ENCODE data around the gene CBLN4. TPM values are rescaled to one million over a fixed set of nuclear protein-coding genes. Genes with fewer than 3 reads are reported as not detected.

Gene CBLN4
- total and polyA plus RNA-seq, 2 of the 4 experiments (the other 2 are of a cell fraction): not detected

DNA sequence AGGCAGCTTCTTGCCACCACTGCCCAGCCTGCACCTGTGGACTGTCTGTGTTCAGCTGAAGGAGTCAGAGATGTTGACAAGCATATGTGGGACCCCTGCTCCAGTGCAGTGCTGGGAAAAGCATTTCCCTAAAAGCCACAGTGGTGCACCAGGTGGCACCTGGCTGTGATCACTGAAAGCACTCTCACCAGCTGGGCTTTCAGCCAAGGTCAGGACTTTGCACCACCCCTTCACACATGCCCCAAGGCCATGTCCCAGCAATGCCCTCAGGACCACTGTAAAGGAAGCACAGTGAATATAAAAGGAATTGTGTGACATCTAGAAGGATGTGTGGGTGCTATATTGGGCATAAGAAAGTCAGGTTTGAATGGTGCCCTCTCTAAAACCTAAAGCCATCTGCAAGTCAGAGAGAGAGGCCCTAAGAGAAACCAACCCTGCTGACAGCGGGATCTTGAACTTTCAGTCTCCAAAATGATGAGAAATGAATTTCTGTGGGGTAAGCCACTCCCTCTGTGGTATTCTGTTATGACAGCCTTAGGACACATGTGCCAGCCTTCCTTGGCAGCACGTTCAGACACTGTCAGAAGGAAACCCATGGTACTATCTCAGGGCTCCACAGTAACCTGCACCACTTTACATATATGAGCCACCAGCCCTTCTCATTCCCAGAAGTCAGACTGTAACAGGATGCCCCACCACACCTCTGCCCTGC lies 30.7 kb downstream of the CBLN4 start:
- no peak overlapping the region for H2BK20ac ChIP-seq (ENCODE audit: low read depth, low read length)
- no peak overlapping the region for H2AFZ ChIP-seq (replicated peaks; ENCODE audit: low read length, poor library complexity)
- CTCF ChIA-PET: no interaction called here
- H3K18ac ChIP-seq (ENCODE audit: low read depth, low read length): no peak overlapping the region
- no peaks in the 10 kb centered on the region for H4K20me1 ChIP-seq (ENCODE audit: insufficient read depth, low read length)
- ATAC-seq (ENCODE audit: low read depth): no peak
- no peak overlapping the region for H3K14ac ChIP-seq (replicated peaks; ENCODE audit: low read depth, low read length)
- H2AK5ac ChIP-seq (ENCODE audit: low read depth, low read length): no peak overlapping the region
- no peaks in the 10 kb centered on the region for H3K27me3 ChIP-seq (ENCODE audit: control insufficient read depth, insufficient read depth, low read length)
- no peak overlapping the region for H2BK5ac ChIP-seq (ENCODE audit: low read depth, low read length, poor library complexity, severe bottlenecking)
- POLR2A ChIA-PET (ENCODE audit: unreplicated experiment): no interaction called here
- H3K79me1 ChIP-seq (ENCODE audit: low read depth in 1 of 2, low read length in 2 of 2): no peaks in the 10 kb centered on the region
- no peak overlapping the region for H2AK9ac ChIP-seq (replicated peaks; ENCODE audit: low read depth, low read length, poor library complexity)
- H4K5ac ChIP-seq (ENCODE audit: low read depth, low read length): no peak overlapping the region
- no peak overlapping the region for H2BK120ac ChIP-seq (ENCODE audit: low read depth, low read length)
- 0% methylated on average over 1 of the region's 2 CpGs; no CpG with 5 or more reads in 1 of the 2 experiments for WGBS, 2 experiments (ENCODE audit: extremely low coverage in 2 of 2, insufficient read length in 1 of 2)
- H3K27ac ChIP-seq (ENCODE audit: insufficient read depth, low read length): no peak overlapping the region
- H4K91ac ChIP-seq (ENCODE audit: insufficient read depth, low read depth, low read length): no peak overlapping the region
- H2BK15ac ChIP-seq (ENCODE audit: low read depth, low read length): no peak overlapping the region
- H3K9me1 ChIP-seq (ENCODE audit: insufficient read depth, low read length): no peaks in the 10 kb centered on the region
- in situ Hi-C loops (cut with MboI; ENCODE audit: low sequenced_read_pairs) (no loop called here), intact Hi-C loops (cut with micrococcal nuclease) (no loop called here), dilution Hi-C loops (cut with HindIII; ENCODE audit: low sequenced_read_pairs, unreplicated experiment) (no loop called here)
- H3K4me3 ChIP-seq (ENCODE audit: insufficient read depth, low read depth, low read length): no peak overlapping the region
- no peak overlapping the region for H3K4ac ChIP-seq (ENCODE audit: low read depth, low read length)
- no peak overlapping the region for H3K9ac ChIP-seq (ENCODE audit: low read depth, low read length)
- H3K36me3 ChIP-seq (ENCODE audit: control insufficient read depth, insufficient read depth, low read length): no peaks in the 10 kb centered on the region
- H4K8ac ChIP-seq (ENCODE audit: low read depth in 2 of 2, low read length in 2 of 2): no peak overlapping the region
- BruUV-seq (replicated peaks): no TSS peak
- no peak overlapping the region for H3K56ac ChIP-seq (ENCODE audit: extremely low read depth, insufficient read depth, low read length)
- H3K4me1 ChIP-seq (ENCODE audit: control insufficient read depth, insufficient read depth, low read length): no peaks in the 10 kb centered on the region
- no peak for DNase-seq
- no peak overlapping the region for H3K23ac ChIP-seq (ENCODE audit: low read depth, low read length)
- H3K9me3 ChIP-seq (ENCODE audit: control insufficient read depth, insufficient read depth, low read length): peaks cover 32% of the 10 kb centered on the region
- TF ChIP-seq, protein P1, sequence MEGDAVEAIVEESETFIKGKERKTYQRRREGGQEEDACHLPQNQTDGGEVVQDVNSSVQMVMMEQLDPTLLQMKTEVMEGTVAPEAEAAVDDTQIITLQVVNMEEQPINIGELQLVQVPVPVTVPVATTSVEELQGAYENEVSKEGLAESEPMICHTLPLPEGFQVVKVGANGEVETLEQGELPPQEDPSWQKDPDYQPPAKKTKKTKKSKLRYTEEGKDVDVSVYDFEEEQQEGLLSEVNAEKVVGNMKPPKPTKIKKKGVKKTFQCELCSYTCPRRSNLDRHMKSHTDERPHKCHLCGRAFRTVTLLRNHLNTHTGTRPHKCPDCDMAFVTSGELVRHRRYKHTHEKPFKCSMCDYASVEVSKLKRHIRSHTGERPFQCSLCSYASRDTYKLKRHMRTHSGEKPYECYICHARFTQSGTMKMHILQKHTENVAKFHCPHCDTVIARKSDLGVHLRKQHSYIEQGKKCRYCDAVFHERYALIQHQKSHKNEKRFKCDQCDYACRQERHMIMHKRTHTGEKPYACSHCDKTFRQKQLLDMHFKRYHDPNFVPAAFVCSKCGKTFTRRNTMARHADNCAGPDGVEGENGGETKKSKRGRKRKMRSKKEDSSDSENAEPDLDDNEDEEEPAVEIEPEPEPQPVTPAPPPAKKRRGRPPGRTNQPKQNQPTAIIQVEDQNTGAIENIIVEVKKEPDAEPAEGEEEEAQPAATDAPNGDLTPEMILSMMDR (conservative IDR thresholded peaks at IDR 0.05; ENCODE audit: low read depth, low read length): no peak
- no peak for TF ChIP-seq BHLHE40 (IDR thresholded peaks at IDR 0.05; ENCODE audit: low read depth, low read length)
- no peak for TF ChIP-seq POLR2A (IDR thresholded peaks at IDR 0.05; ENCODE audit: low read depth, low read length)
- TF ChIP-seq, protein P2, sequence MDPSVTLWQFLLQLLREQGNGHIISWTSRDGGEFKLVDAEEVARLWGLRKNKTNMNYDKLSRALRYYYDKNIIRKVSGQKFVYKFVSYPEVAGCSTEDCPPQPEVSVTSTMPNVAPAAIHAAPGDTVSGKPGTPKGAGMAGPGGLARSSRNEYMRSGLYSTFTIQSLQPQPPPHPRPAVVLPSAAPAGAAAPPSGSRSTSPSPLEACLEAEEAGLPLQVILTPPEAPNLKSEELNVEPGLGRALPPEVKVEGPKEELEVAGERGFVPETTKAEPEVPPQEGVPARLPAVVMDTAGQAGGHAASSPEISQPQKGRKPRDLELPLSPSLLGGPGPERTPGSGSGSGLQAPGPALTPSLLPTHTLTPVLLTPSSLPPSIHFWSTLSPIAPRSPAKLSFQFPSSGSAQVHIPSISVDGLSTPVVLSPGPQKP (IDR thresholded peaks at IDR 0.05; ENCODE audit: borderline replicate concordance, low read depth, low read length): no peak
- no peak for TF ChIP-seq NFE2L2 (IDR thresholded peaks at IDR 0.05; ENCODE audit: low read depth, low read length)
- no peak overlapping the region for H3K4me2 ChIP-seq (ENCODE audit: low read depth, low read length)

Data from IMR-90 (cell line).